BLaER1 (cell line): Measurements from ENCODE around the gene RIPOR3.
A peak's percentile ranks its signal among the peaks of the same experiment; 100 is the strongest.

Source experiments
- H3K27ac ChIP-seq: shearing (Covaris generic); formaldehyde crosslinking; 2 replicates; pipeline ENCODE4 v1.8.1; 2022
- H3K27me3 ChIP-seq: shearing (Covaris generic); formaldehyde crosslinking; 2 replicates; pipeline ENCODE4 v1.8.1; 2022
- H3K36me3 ChIP-seq: shearing (Covaris generic); formaldehyde crosslinking; 2 replicates; pipeline ENCODE4 v1.8.1; 2022
- H3K4me1 ChIP-seq: shearing (Covaris generic); formaldehyde crosslinking; 2 replicates; pipeline ENCODE4 v1.8.1; 2022
- H3K4me2 ChIP-seq: shearing (Covaris generic); formaldehyde crosslinking; 2 replicates; pipeline ENCODE4 v1.8.1; 2022
- H3K4me3 ChIP-seq: shearing (Covaris generic); formaldehyde crosslinking; 2 replicates; pipeline ENCODE4 v1.8.1; 2022
- H3K9ac ChIP-seq: shearing (Covaris generic); formaldehyde crosslinking; 2 replicates; pipeline ENCODE4 v1.8.1; 2022
- H3K9me3 ChIP-seq: shearing (Covaris generic); formaldehyde crosslinking; 2 replicates; pipeline ENCODE4 v1.8.1; 2022
- H4K20me1 ChIP-seq: shearing (Covaris generic); formaldehyde crosslinking; 2 replicates; pipeline ENCODE4 v1.8.1; 2022
- Cebpa-rat ChIP-seq: shearing (Covaris generic); IDR thresholded peaks from 2 replicates; pipeline ENCODE4 v1.8.1; 2022

The RIPOR3 gene

GRCh38 chr20:50554694-50555579, 136.4 kb downstream of the RIPOR3 start:
- H3K4me1 ChIP-seq: peaks cover 8% of the 10 kb centered on the region
- H3K27me3 ChIP-seq: no peaks in the 10 kb centered on the region
- no peak for TF ChIP-seq Cebpa-rat
- H3K9me3 ChIP-seq: peaks cover 6% of the 10 kb centered on the region
- no peak overlapping the region for H3K9ac ChIP-seq
- H3K4me2 ChIP-seq: no peak overlapping the region
- H4K20me1 ChIP-seq: peaks cover 54% of the 10 kb centered on the region
- H3K36me3 ChIP-seq: peaks cover 40% of the 10 kb centered on the region
- no peak overlapping the region for H3K4me3 ChIP-seq
- H3K27ac ChIP-seq: no peak overlapping the region

- Histone ChIP-seq H3K4me2 (no peak overlapping the region), H4K20me1 (peaks cover 50% of the 10 kb centered on the region; the same call in 1 of the 2 replicates), H3K36me3 (peaks cover 41% of the 10 kb centered on the region), H3K9me3 (peaks cover 6% of the 10 kb centered on the region), H3K9ac (no peak overlapping the region), H3K27ac (no peak overlapping the region), H3K4me3 (no peak overlapping the region), H3K4me1 (peaks cover 11% of the 10 kb centered on the region), H3K27me3 (no peaks in the 10 kb centered on the region)
- TF ChIP-seq Cebpa-rat: no peak
Observed at GRCh38 chr20:50552979-50553378, 138.4 kb downstream of the RIPOR3 start.

- Histone ChIP-seq H3K27me3 (no peaks in the 10 kb centered on the region), H3K9me3 (peaks cover 6% of the 10 kb centered on the region), H3K36me3 (peaks cover 27% of the 10 kb centered on the region), H3K4me1 (peaks cover 19% of the 10 kb centered on the region), H3K9ac (no peak overlapping the region), H4K20me1 (peaks cover 60% of the 10 kb centered on the region), H3K4me2 (no peak overlapping the region), H3K27ac (no peak overlapping the region), H3K4me3 (no peak overlapping the region)
- no peak for TF ChIP-seq Cebpa-rat
Observed at GRCh38 chr20:50551288-50551687, 140.1 kb downstream of the RIPOR3 start.

GRCh38 chr20:50550531-50550930, 140.8 kb downstream of the RIPOR3 start:
- no peak overlapping the region for H3K27ac ChIP-seq
- peaks cover 19% of the 10 kb centered on the region for H3K4me1 ChIP-seq
- no peak for TF ChIP-seq Cebpa-rat
- H3K27me3 ChIP-seq: no peaks in the 10 kb centered on the region
- peaks cover 27% of the 10 kb centered on the region for H3K36me3 ChIP-seq
- H3K9me3 ChIP-seq: peaks cover 6% of the 10 kb centered on the region
- H3K9ac ChIP-seq: no peak overlapping the region
- H3K4me2 ChIP-seq: no peak overlapping the region
- H3K4me3 ChIP-seq: no peak overlapping the region
- H4K20me1 ChIP-seq: peaks cover 68% of the 10 kb centered on the region

GRCh38 chr20:50548396-50548795, 142.9 kb downstream of the RIPOR3 start:
- peaks cover 32% of the 10 kb centered on the region for H3K4me1 ChIP-seq
- H3K27me3 ChIP-seq: no peaks in the 10 kb centered on the region
- H3K27ac ChIP-seq: no peak overlapping the region
- H3K36me3 ChIP-seq: peaks cover 27% of the 10 kb centered on the region
- peaks cover 87% of the 10 kb centered on the region for H4K20me1 ChIP-seq
- H3K9ac ChIP-seq: no peak overlapping the region
- H3K4me3 ChIP-seq: no peak overlapping the region
- TF ChIP-seq Cebpa-rat: no peak
- H3K4me2 ChIP-seq: no peak overlapping the region
- H3K9me3 ChIP-seq: no peaks in the 10 kb centered on the region

- H3K4me2 ChIP-seq: no peak overlapping the region
- H3K27me3 ChIP-seq: no peaks in the 10 kb centered on the region
- peaks cover 91% of the 10 kb centered on the region for H4K20me1 ChIP-seq
- no peak for TF ChIP-seq Cebpa-rat
- H3K9me3 ChIP-seq: no peaks in the 10 kb centered on the region
- no peak overlapping the region for H3K4me3 ChIP-seq
- H3K27ac ChIP-seq: no peak overlapping the region
- H3K36me3 ChIP-seq: peaks cover 27% of the 10 kb centered on the region
- H3K4me1 ChIP-seq: peaks cover 32% of the 10 kb centered on the region
- H3K9ac ChIP-seq: no peak overlapping the region
Observed at GRCh38 chr20:50547964-50548363, 143.4 kb downstream of the RIPOR3 start.

- peaks cover 34% of the 10 kb centered on the region for H3K4me1 ChIP-seq
- no peak for TF ChIP-seq Cebpa-rat
- no peaks in the 10 kb centered on the region for H3K9me3 ChIP-seq
- H3K27ac ChIP-seq: no peak overlapping the region
- H3K9ac ChIP-seq: no peak overlapping the region
- H3K27me3 ChIP-seq: no peaks in the 10 kb centered on the region
- H3K4me3 ChIP-seq: no peak overlapping the region
- peaks cover 91% of the 10 kb centered on the region for H4K20me1 ChIP-seq
- H3K4me2 ChIP-seq: peak overlapping the region; percentile 36
- H3K36me3 ChIP-seq: peaks cover 18% of the 10 kb centered on the region
Observed at GRCh38 chr20:50546729-50547314, 144.5 kb downstream of the RIPOR3 start.

GRCh38 chr20:50545126-50545525, 146.2 kb downstream of the RIPOR3 start:
- TF ChIP-seq Cebpa-rat: no peak
- Histone ChIP-seq H3K4me2 (peak overlapping the region; percentile 36), H4K20me1 (peaks cover 89% of the 10 kb centered on the region), H3K4me3 (no peak overlapping the region), H3K9me3 (peaks cover 8% of the 10 kb centered on the region), H3K4me1 (peaks cover 50% of the 10 kb centered on the region), H3K9ac (no peak overlapping the region), H3K27ac (no peak overlapping the region), H3K36me3 (peaks cover 25% of the 10 kb centered on the region), H3K27me3 (no peaks in the 10 kb centered on the region)

- H3K36me3 ChIP-seq: peaks cover 28% of the 10 kb centered on the region
- peaks cover 24% of the 10 kb centered on the region for H3K9me3 ChIP-seq
- H3K4me3 ChIP-seq: no peak overlapping the region
- peaks cover 55% of the 10 kb centered on the region for H3K4me1 ChIP-seq
- peak overlapping the region; percentile 1; the same call in 1 of the 2 replicates for H3K4me2 ChIP-seq
- no peaks in the 10 kb centered on the region for H3K27me3 ChIP-seq
- no peak for TF ChIP-seq Cebpa-rat
- no peak overlapping the region for H3K27ac ChIP-seq
- no peak overlapping the region for H3K9ac ChIP-seq
- H4K20me1 ChIP-seq: peaks cover 75% of the 10 kb centered on the region
Observed at GRCh38 chr20:50543326-50543725, 148.0 kb downstream of the RIPOR3 start.

- peak overlapping the region; percentile 52 for H3K4me2 ChIP-seq
Observed at GRCh38 chr20:50541606-50542041, 149.7 kb downstream of the RIPOR3 start.

More at GRCh38 chr20:50541606-50542041, 149.7 kb downstream of the RIPOR3 start:
- H4K20me1 ChIP-seq: peaks cover 70% of the 10 kb centered on the region
- peaks cover 24% of the 10 kb centered on the region for H3K9me3 ChIP-seq
- H3K4me3 ChIP-seq: no peak overlapping the region
- H3K27me3 ChIP-seq: no peaks in the 10 kb centered on the region
- no peak for TF ChIP-seq Cebpa-rat
- peaks cover 59% of the 10 kb centered on the region for H3K4me1 ChIP-seq
- peaks cover 26% of the 10 kb centered on the region for H3K36me3 ChIP-seq
- H3K9ac ChIP-seq: no peak overlapping the region
- H3K27ac ChIP-seq: 0 out of 2 replicates have a peak overlapping the region, but pooled peaks have one; percentile 27
